AG04449 (cell line): ENCODE results near the gene CATSPER3.

Source experiments
- CTCF ChIA-PET: fragments of 350-600 bp; formaldehyde crosslinking; extraction: SDS; loops from one replicate; lab custom pipeline; 2021; ENCODE audit warnings: antibody characterized with exemption; lab: Yijun Ruan, JAX
- POLR2A ChIA-PET: fragments of 400-600, 350-600 bp; formaldehyde crosslinking; extraction: SDS; loops from one replicate; lab custom pipeline; 2020; ENCODE audit warnings: antibody characterized with exemption, inconsistent platforms; lab: Yijun Ruan, JAX
- DNase-seq: peaks from one replicate; pipeline ENCODE4 v3.0.0-alpha.2; 2010; ENCODE audit warnings: low read depth, low spot score
- H3K4me3 ChIP-seq: 2 replicates; pipeline ENCODE4 v1.5.1; 2011; ENCODE audit warnings: low read depth, mild to moderate bottlenecking, control low read depth, low read length
- TF ChIP-seq, protein P1 (sequence below): IDR thresholded peaks from one replicate; pipeline ENCODE4 v1.5.1; 2011; ENCODE audit warnings: mild to moderate bottlenecking, moderate library complexity, low read length, control low read depth, inconsistent platforms; ENCODE audit not compliant: insufficient read depth; ENCODE audit errors: missing control alignments

CATSPER3 gene

GRCh38 chr5:134945041-134945440 lies 22.7 kb upstream of the CATSPER3 start:
- ChIA-PET CTCF (interaction anchor here (1.6 kb wide), 1 partner anchor 11 kb away, joined by 4 read pairs; no protein-coding TSS in a partner anchor), POLR2A (interaction anchor here (1.4 kb wide), 1 partner anchor 41 kb away, joined by 4 read pairs; the partner anchor contains the start of gene PCBD2)
- no peak for DNase-seq
- H3K4me3 ChIP-seq = no peak overlapping the region
- TF ChIP-seq, protein P1, sequence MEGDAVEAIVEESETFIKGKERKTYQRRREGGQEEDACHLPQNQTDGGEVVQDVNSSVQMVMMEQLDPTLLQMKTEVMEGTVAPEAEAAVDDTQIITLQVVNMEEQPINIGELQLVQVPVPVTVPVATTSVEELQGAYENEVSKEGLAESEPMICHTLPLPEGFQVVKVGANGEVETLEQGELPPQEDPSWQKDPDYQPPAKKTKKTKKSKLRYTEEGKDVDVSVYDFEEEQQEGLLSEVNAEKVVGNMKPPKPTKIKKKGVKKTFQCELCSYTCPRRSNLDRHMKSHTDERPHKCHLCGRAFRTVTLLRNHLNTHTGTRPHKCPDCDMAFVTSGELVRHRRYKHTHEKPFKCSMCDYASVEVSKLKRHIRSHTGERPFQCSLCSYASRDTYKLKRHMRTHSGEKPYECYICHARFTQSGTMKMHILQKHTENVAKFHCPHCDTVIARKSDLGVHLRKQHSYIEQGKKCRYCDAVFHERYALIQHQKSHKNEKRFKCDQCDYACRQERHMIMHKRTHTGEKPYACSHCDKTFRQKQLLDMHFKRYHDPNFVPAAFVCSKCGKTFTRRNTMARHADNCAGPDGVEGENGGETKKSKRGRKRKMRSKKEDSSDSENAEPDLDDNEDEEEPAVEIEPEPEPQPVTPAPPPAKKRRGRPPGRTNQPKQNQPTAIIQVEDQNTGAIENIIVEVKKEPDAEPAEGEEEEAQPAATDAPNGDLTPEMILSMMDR = no peak

- no peak overlapping the region for H3K4me3 ChIP-seq
- ChIA-PET POLR2A (no interaction called here), CTCF (no interaction called here)
- TF ChIP-seq, protein P1 = no peak
- DNase-seq = no peak
These were observed 18.8 kb upstream of the CATSPER3 start for GRCh38 chr5:134948911-134949310.

- ChIA-PET POLR2A (no interaction called here), CTCF (interaction anchor here (1.3 kb wide), 1 partner anchor 259 kb away, joined by 3 read pairs; no protein-coding TSS in a partner anchor)
- TF ChIP-seq, protein P1 = no peak
- no peak for DNase-seq
- H3K4me3 ChIP-seq = no peak overlapping the region
These were observed 18.4 kb upstream of the CATSPER3 start for GRCh38 chr5:134949316-134949715.

- CTCF ChIA-PET = no interaction called here
These were observed 9.6 kb upstream of the CATSPER3 start for GRCh38 chr5:134957920-134958608.

DNA sequence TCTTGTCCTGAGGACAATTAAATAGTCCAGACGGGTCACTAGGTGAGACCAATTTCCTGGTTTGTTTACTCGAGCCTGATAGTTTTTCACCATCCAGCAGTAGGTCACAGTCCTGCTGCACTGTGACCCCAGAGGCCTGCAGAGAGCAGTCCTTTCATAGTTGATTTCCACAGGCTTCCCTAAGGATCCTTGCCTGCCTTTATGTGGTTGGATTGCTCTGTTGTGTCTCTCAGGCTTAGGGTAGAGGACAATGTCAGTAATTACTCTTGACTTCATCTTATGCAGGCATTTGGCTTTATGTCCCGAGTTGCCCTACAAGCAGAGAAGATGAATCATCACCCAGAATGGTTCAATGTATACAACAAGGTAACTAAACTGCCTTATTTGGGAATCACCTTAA lies 9.0 kb upstream of the CATSPER3 start:
- ChIA-PET CTCF (no interaction called here), POLR2A (no interaction called here)
- DNase-seq = no peak
- H3K4me3 ChIP-seq = no peak overlapping the region
- TF ChIP-seq, protein P1 = no peak

More at GRCh38 chr5:134957920-134958608, 9.6 kb upstream of the CATSPER3 start:
- POLR2A ChIA-PET = no interaction called here
- DNase-seq = no peak
- TF ChIP-seq, protein P1 = no peak
- H3K4me3 ChIP-seq = no peak overlapping the region

GRCh38 chr5:134963098-134963497 lies 4.6 kb upstream of the CATSPER3 start:
- ChIA-PET POLR2A (no interaction called here), CTCF (interaction anchor here (1.5 kb wide), 1 partner anchor 368 kb away, joined by 3 read pairs; no protein-coding TSS in a partner anchor)
- TF ChIP-seq, protein P1 = no peak
- no peak overlapping the region for H3K4me3 ChIP-seq
- DNase-seq = no peak
